HUES64 (cell line): Measurements from ENCODE around the gene CD207.

Experiments used
- H3K27ac ChIP-seq: 2 replicates; pipeline ENCODE4 v1.7.0; 2013; ENCODE audit warnings: low read depth, low read length, inconsistent platforms
- H3K27me3 ChIP-seq: 2 replicates; pipeline ENCODE4 v1.6.1; 2013; ENCODE audit warnings: mild to moderate bottlenecking, low read length; ENCODE audit not compliant: insufficient read depth
- H3K36me3 ChIP-seq: 2 replicates; pipeline ENCODE4 v1.6.1; 2013; ENCODE audit warnings: mild to moderate bottlenecking, low read length; ENCODE audit not compliant: insufficient read depth
- H3K4me1 ChIP-seq: 2 replicates; pipeline ENCODE4 v1.6.1; 2013; ENCODE audit warnings: mild to moderate bottlenecking, low read length, moderate library complexity; ENCODE audit not compliant: insufficient read depth
- H3K4me3 ChIP-seq: 2 replicates; pipeline ENCODE4 v1.5.1; 2013; ENCODE audit warnings: mild to moderate bottlenecking, low read length, moderate library complexity
- H3K9ac ChIP-seq: 2 replicates; pipeline ENCODE4 v1.6.1; 2013; ENCODE audit warnings: mild to moderate bottlenecking, low read depth, low read length
- H3K9me3 ChIP-seq: 2 replicates; pipeline ENCODE4 v1.6.1; 2013; ENCODE audit warnings: low read depth, low read length; ENCODE audit not compliant: insufficient read depth
- WGBS: fragments of 150-250, 120-280 bp; methylation state at CpG from one replicate; pipeline ENCODE4 v1.1.7; 2013; ENCODE audit warnings: missing lambda C conversion rate; 5-methylcytosine and 5-hydroxymethylcytosine counted together

CD207 gene

GRCh38 chr2:70828914-70829824 lies 6.4 kb downstream of the CD207 start:
- no peaks in the 10 kb centered on the region; the same call in 1 of the 2 replicates for H3K27me3 ChIP-seq
- H3K9me3 ChIP-seq, result no peaks in the 10 kb centered on the region
- no peak overlapping the region for H3K27ac ChIP-seq
- H3K4me3 ChIP-seq, result no peak overlapping the region
- H3K9ac ChIP-seq, result no peak overlapping the region
- no peaks in the 10 kb centered on the region for H3K36me3 ChIP-seq
- no peaks in the 10 kb centered on the region; the same call in 1 of the 2 replicates for H3K4me1 ChIP-seq
- WGBS, result 83% methylated on average over 6 of the region's 6 CpGs

- no peak overlapping the region for H3K4me3 ChIP-seq
- no peaks in the 10 kb centered on the region; the same call in 1 of the 2 replicates for H3K4me1 ChIP-seq
- no peak overlapping the region for H3K27ac ChIP-seq
- no peaks in the 10 kb centered on the region; the same call in 1 of the 2 replicates for H3K27me3 ChIP-seq
- no peak overlapping the region for H3K9ac ChIP-seq
- H3K9me3 ChIP-seq, result no peaks in the 10 kb centered on the region
- no peaks in the 10 kb centered on the region for H3K36me3 ChIP-seq
- WGBS, result 70% methylated on average over 5 of the region's 5 CpGs
Measured at GRCh38 chr2:70828115-70828514, 7.5 kb downstream of the CD207 start.

- Histone ChIP-seq H3K27me3 (no peaks in the 10 kb centered on the region; the same call in 1 of the 2 replicates), H3K9ac (no peak overlapping the region), H3K9me3 (no peaks in the 10 kb centered on the region), H3K36me3 (no peaks in the 10 kb centered on the region), H3K4me3 (no peak overlapping the region), H3K27ac (no peak overlapping the region), H3K4me1 (no peaks in the 10 kb centered on the region; the same call in 1 of the 2 replicates)
- 93% methylated on average over 1 of the region's 5 CpGs for WGBS
Measured at GRCh38 chr2:70827388-70827787, 8.2 kb downstream of the CD207 start.

GRCh38 chr2:70826696-70827350 lies 8.8 kb downstream of the CD207 start:
- H3K9me3 ChIP-seq, result no peaks in the 10 kb centered on the region
- 91% methylated on average over 4 of the region's 4 CpGs for WGBS
- no peaks in the 10 kb centered on the region for H3K36me3 ChIP-seq
- no peaks in the 10 kb centered on the region; the same call in 1 of the 2 replicates for H3K4me1 ChIP-seq
- no peaks in the 10 kb centered on the region; the same call in 1 of the 2 replicates for H3K27me3 ChIP-seq
- H3K27ac ChIP-seq, result no peak overlapping the region
- H3K4me3 ChIP-seq, result no peak overlapping the region
- no peak overlapping the region for H3K9ac ChIP-seq

GRCh38 chr2:70823249-70823648 lies 12.4 kb downstream of the CD207 start:
- Histone ChIP-seq H3K4me1 (no peaks in the 10 kb centered on the region; the same call in 1 of the 2 replicates), H3K9me3 (no peaks in the 10 kb centered on the region), H3K27ac (no peak overlapping the region), H3K27me3 (peaks cover 3% of the 10 kb centered on the region; the same call in 1 of the 2 replicates), H3K4me3 (no peak overlapping the region), H3K9ac (no peak overlapping the region), H3K36me3 (no peaks in the 10 kb centered on the region)
- 74% methylated on average over 5 of the region's 5 CpGs for WGBS

- Histone ChIP-seq H3K36me3 (no peaks in the 10 kb centered on the region), H3K4me1 (no peaks in the 10 kb centered on the region; the same call in 1 of the 2 replicates), H3K27ac (no peak overlapping the region), H3K9ac (no peak overlapping the region), H3K4me3 (no peak overlapping the region), H3K9me3 (no peaks in the 10 kb centered on the region), H3K27me3 (peaks cover 3% of the 10 kb centered on the region; the same call in 1 of the 2 replicates)
- 53% methylated on average over 8 of the region's 8 CpGs for WGBS
Measured at GRCh38 chr2:70822843-70823242, 12.8 kb downstream of the CD207 start.

GRCh38 chr2:70820499-70820898 lies 15.1 kb downstream of the CD207 start, which contains the start of gene CLEC4F:
Gene CLEC4F (minus strand): TSS chr2:70820599. CDS start chr2:70820523, 76 bp downstream.
- Histone ChIP-seq H3K4me3 (no peak within 1 kb of the TSS), H3K27me3 (peaks cover 3% of the 10 kb centered on the region; the same call in 1 of the 2 replicates), H3K9ac (no peak within 1 kb of the TSS), H3K27ac (no peak within 1 kb of the TSS), H3K36me3 (no peaks in the 10 kb centered on the region), H3K9me3 (no peaks in the 10 kb centered on the region), H3K4me1 (no peaks in the 10 kb centered on the region)
- WGBS, result 86% methylated on average over 7 of the region's 7 CpGs

- Histone ChIP-seq H3K4me1 (no peaks in the 10 kb centered on the region), H3K9me3 (no peaks in the 10 kb centered on the region), H3K27ac (no peak overlapping the region), H3K4me3 (no peak overlapping the region), H3K27me3 (peaks cover 4% of the 10 kb centered on the region; the same call in 1 of the 2 replicates), H3K36me3 (no peaks in the 10 kb centered on the region), H3K9ac (no peak overlapping the region)
- 96% methylated on average over 3 of the region's 3 CpGs for WGBS
Measured at GRCh38 chr2:70817284-70817954, 18.2 kb downstream of the CD207 start.

GRCh38 chr2:70816726-70817125 lies 18.9 kb downstream of the CD207 start:
- H3K27ac ChIP-seq, result no peak overlapping the region
- H3K4me3 ChIP-seq, result no peak overlapping the region
- WGBS, result 89% methylated on average over 5 of the region's 5 CpGs
- H3K4me1 ChIP-seq, result no peaks in the 10 kb centered on the region
- peaks cover 10% of the 10 kb centered on the region; the same call in 1 of the 2 replicates for H3K27me3 ChIP-seq
- H3K36me3 ChIP-seq, result no peaks in the 10 kb centered on the region
- H3K9me3 ChIP-seq, result no peaks in the 10 kb centered on the region
- H3K9ac ChIP-seq, result no peak overlapping the region

- Histone ChIP-seq H3K27me3 (peaks cover 7% of the 10 kb centered on the region; the same call in 1 of the 2 replicates), H3K27ac (no peak overlapping the region), H3K36me3 (no peaks in the 10 kb centered on the region), H3K4me3 (no peak overlapping the region), H3K4me1 (no peaks in the 10 kb centered on the region), H3K9ac (no peak overlapping the region), H3K9me3 (no peaks in the 10 kb centered on the region)
- 94% methylated on average over 12 of the region's 12 CpGs for WGBS
Measured at GRCh38 chr2:70808983-70809958, 26.3 kb downstream of the CD207 start.
